A172 (cell line): ENCODE results near the gene SNRPD3. TPM values are rescaled to one million over a fixed set of nuclear protein-coding genes. Genes with fewer than 3 reads are reported as not detected.
A peak's percentile ranks its signal among the peaks of the same experiment; 100 is the strongest.
"Not testable (repeated sequence)": the region's sequence is repeated elsewhere in the genome, so short reads cannot be mapped to it uniquely, and the experiment has no call there.

Source experiments
- DNase-seq: peaks from one replicate; pipeline ENCODE4 v3.0.0-alpha.2; 2015; ENCODE audit warnings: low spot score
- total RNA-seq: library from RNA; depleted of rRNA; stranded (reverse); fragments of >200 nt; shearing (Covaris generic); gene quantifications from 2 replicates; pipeline ENCODE4 v1.2.3, GENCODE V29; 2014

The SNRPD3 gene
- total RNA-seq, 1 experiment from 2014 or later: 187 TPM

GRCh38 chr22:24592058-24592850 lies 36.5 kb downstream of the SNRPD3 start:
- DNase-seq: no peak

GRCh38 chr22:24592851-24593558 lies 37.2 kb downstream of the SNRPD3 start, which contains the start of gene LRRC75B:
Gene LRRC75B (minus strand): TSS chr22:24593073. CDS start chr22:24593039, 34 bp downstream.
- DNase-seq: no peak

- not testable (repeated sequence) for DNase-seq
These were observed 37.7 kb downstream of the SNRPD3 start for GRCh38 chr22:24593559-24593835.

GRCh38 chr22:24593836-24594568 lies 38.2 kb downstream of the SNRPD3 start:
- DNase-seq: no peak

- no peak for DNase-seq
These were observed 38.8 kb downstream of the SNRPD3 start for GRCh38 chr22:24594569-24595120.

- DNase-seq: no peak
These were observed 39.4 kb downstream of the SNRPD3 start for GRCh38 chr22:24595228-24595627.

GRCh38 chr22:24595863-24596262 lies 40.1 kb downstream of the SNRPD3 start:
- no peak for DNase-seq

GRCh38 chr22:24597076-24597475 lies 41.3 kb downstream of the SNRPD3 start:
- DNase-seq: not testable (repeated sequence)

GRCh38 chr22:24599514-24599913 lies 43.7 kb downstream of the SNRPD3 start:
- DNase-seq: no peak

- not testable (repeated sequence) for DNase-seq
These were observed 44.3 kb downstream of the SNRPD3 start for GRCh38 chr22:24599958-24600715.

- no peak for DNase-seq
These were observed 45.7 kb downstream of the SNRPD3 start for GRCh38 chr22:24601217-24602104.

- not testable (repeated sequence) for DNase-seq
These were observed 46.4 kb downstream of the SNRPD3 start for GRCh38 chr22:24602105-24602749.

- DNase-seq: peak; percentile 50
These were observed 47.3 kb downstream of the SNRPD3 start, which contains the start of gene GGT1 for GRCh38 chr22:24602847-24603769. Gene GGT1 (plus strand): TSS chr22:24603193. CDS start chr22:24611082, 7,889 bp downstream.

GRCh38 chr22:24603770-24604629 lies 48.2 kb downstream of the SNRPD3 start:
- not testable (repeated sequence) for DNase-seq

GRCh38 chr22:24606340-24606739 lies 50.5 kb downstream of the SNRPD3 start:
- DNase-seq: not testable (repeated sequence)

GRCh38 chr22:24607429-24607983 lies 51.7 kb downstream of the SNRPD3 start:
- peak; percentile 62 for DNase-seq

GRCh38 chr22:24608327-24608726 lies 52.5 kb downstream of the SNRPD3 start:
- DNase-seq: not testable (repeated sequence)
